GM19193 (cell line): ENCODE measurements around the gene ARHGEF11.
A peak's percentile ranks its signal among the peaks of the same experiment; 100 is the strongest.

Experiments
- POLR2A ChIP-seq: IDR thresholded peaks from 4 replicates; pipeline ENCODE4 v1.6.1; 2011; ENCODE audit not compliant: insufficient read depth, insufficient read length; ENCODE audit errors: extremely low read depth

Gene ARHGEF11, protein sequence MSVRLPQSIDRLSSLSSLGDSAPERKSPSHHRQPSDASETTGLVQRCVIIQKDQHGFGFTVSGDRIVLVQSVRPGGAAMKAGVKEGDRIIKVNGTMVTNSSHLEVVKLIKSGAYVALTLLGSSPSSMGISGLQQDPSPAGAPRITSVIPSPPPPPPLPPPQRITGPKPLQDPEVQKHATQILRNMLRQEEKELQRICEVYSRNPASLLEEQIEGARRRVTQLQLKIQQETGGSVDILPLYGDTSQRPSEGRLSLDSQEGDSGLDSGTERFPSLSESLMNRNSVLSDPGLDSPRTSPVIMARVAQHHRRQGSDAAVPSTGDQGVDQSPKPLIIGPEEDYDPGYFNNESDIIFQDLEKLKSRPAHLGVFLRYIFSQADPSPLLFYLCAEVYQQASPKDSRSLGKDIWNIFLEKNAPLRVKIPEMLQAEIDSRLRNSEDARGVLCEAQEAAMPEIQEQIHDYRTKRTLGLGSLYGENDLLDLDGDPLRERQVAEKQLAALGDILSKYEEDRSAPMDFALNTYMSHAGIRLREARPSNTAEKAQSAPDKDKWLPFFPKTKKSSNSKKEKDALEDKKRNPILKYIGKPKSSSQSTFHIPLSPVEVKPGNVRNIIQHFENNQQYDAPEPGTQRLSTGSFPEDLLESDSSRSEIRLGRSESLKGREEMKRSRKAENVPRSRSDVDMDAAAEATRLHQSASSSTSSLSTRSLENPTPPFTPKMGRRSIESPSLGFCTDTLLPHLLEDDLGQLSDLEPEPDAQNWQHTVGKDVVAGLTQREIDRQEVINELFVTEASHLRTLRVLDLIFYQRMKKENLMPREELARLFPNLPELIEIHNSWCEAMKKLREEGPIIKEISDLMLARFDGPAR (N-terminal part only)

DNA sequence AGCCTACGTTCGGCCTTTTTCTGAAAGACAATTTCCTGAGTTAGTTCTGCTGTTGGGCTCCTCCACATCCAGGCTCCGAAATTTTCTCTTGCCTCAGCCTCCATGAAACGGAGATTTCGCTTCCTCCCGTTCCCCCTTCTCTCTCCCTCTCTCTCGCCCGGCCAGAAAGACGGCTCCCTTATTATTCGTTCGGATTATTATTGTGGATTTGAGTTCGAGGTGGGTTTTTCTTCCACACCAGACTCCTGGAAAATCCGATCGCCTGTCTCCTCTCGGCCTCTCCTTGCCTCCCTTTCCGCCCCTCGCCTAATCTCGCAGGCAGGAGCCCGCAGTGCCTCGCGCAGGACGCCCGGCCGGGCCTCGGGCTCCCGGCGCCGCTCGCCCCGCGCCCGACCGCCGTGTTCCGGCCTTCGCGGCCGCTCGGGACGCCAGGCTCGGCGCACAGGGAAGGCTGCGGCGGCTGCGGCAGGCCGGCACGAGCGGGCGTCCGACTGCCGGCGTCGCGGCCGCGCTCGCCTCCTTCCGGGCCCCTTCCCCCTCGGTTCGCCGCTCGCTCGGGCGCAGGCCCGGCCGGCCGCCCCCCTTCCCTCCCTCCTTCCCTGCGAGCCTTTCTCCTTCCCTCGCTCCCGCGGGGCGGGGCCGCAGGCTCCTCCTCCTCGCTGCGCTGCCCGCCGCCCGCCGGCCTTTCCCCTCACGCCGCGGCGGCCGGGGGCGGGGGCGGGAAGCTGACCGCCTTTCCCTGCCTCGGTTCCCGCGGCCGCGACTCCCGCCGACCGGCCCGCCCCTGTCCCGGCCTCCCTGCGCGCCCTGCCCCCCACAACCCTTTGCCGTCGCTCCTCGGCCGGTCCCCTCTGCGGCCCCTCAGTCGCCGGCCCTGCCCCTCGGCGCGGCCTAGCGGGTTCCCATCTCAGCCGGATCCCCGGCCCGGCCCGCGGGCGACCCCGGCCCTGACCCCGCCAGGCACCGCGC lies at the start of gene ARHGEF11:
Gene ARHGEF11 (minus strand): TSS at position 493 of the 969 bp plus-strand sequence. CDS start 1,412 bp downstream, outside the sequence.
- peak; percentile 47 for TF ChIP-seq POLR2A

DNA sequence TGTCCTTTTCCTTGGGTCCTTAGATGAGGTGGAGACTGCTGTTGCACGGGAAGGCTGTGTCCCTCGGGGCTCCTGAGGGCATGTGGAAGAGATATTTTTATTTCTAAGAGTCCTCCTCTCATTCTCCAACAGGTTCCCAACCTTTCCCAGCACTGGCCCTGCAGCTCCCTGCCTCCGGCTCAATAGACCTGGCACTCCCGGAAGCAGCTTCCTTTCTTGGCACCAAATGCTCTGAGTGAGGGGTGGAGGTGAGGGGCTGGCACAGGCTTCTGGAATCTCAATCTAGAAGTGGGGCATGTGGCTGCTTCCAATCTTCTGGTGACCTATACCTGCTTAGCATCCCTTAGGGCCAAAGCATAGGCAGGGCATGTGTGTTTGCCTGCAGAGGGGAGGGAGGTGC lies 49.5 kb upstream of the ARHGEF11 start:
- no peak for TF ChIP-seq POLR2A

DNA sequence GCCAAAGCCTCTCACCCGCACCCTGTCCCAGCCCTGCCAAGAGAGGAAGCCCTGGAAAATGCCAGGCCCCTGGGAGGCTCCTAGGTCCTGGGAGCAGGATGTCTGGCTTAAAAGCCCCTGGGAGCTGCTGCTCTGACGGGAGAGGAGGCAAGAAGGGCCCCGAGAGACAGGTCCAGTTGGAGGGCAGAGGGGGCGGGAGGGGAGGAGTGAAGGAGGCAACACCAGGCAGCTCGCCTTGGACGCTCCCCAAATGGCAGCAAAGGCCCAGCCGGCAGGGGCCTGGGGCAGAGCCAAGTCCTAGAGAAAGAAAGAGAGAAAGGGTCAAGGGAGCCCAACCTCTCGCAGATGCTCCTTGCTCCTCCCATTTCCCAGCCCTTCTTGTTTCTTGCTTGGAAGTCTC lies 47.3 kb upstream of the ARHGEF11 start:
- TF ChIP-seq POLR2A: no peak

GRCh38 chr1:157091668-157092273 lies 46.2 kb upstream of the ARHGEF11 start:
- no peak for TF ChIP-seq POLR2A

DNA sequence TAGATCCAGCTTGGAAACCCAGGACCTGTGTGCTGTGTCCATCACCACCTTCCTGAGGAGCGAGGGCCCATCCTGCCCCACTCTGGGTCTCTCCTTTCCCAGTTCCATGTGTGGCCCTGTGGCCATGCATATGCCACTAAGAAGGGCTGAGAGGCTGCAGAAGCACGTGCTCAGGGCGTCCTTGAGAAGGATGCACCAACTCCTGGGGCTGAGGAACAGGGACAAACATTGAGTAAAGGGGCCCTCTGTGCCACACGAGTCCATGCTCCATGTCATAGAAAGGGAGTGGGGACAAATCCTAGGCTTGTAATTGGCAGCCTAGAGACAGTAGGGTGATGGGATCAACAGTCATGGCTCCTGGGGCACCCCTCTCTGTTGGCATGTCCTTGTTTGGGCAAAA lies 45.6 kb upstream of the ARHGEF11 start:
- TF ChIP-seq POLR2A: no peak

DNA sequence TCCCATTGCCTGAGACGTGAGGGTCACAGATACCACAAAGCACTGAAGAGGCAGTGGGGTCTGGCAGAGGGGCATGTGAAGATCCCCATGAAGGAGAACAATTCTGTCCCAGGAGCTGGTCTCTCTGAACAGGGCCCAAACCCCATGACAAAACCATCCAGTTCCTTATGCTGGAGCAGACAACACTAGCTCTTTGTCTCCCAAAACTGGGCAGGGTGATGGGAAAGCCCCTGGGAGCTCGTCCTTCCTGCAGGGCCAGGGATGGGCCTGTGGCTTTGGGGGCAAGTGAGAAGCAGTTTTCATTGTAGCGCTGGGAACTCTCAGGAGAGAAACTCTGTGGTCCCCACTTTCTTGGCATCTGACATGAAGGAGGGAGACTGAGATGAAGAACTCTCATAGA lies 45.2 kb upstream of the ARHGEF11 start:
- TF ChIP-seq POLR2A: no peak

DNA sequence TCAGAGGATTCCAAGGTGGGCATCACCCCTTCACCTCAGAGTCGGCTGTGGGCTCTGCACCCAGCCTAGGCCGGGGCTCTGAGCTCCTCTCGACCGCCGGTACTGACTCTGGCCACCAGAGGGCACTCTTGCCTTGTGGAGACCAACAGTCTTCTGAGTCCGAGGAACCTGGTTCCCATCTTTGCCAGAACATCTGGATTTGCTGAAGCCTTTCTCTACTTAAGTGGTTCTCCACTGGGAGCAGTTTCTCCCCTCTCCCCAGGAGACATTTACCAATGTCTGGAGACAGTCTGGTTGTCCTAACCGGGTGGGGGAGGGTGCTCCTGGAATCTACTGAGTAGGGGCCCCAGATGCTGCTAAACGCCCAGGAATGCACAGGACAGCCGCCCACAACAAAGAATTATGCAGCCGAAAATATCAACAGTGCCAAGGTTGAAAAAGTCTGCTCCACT lies 44.7 kb upstream of the ARHGEF11 start:
- no peak for TF ChIP-seq POLR2A

GRCh38 chr1:157089789-157090188 lies 44.2 kb upstream of the ARHGEF11 start:
- TF ChIP-seq POLR2A: no peak

- TF ChIP-seq POLR2A: no peak
These were observed 43.1 kb upstream of the ARHGEF11 start for GRCh38 chr1:157088607-157089006.

- TF ChIP-seq POLR2A: no peak
These were observed 41.5 kb upstream of the ARHGEF11 start for GRCh38 chr1:157087030-157087429.

DNA sequence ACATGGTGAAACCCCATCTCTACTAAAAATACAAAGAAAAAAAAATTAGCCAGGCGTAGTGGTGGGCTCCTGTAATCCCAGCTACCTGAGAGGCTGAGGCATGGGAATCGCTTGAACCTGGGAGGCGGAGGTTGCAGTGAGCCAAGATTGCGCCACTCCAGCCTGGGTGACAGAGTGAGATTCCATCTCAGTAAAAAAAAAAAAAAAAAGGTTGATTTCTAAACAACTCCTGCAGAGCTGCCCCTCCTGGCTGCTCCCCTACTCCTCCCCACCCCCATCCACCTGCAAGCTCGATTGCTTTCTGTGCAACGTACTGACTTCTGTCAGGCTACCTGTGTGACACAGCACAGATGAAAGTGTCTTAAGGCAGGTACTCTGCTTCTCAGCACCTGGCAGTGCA lies 40.8 kb upstream of the ARHGEF11 start:
- TF ChIP-seq POLR2A: no peak

- no peak for TF ChIP-seq POLR2A
These were observed 39.9 kb upstream of the ARHGEF11 start for GRCh38 chr1:157085421-157085820.

DNA sequence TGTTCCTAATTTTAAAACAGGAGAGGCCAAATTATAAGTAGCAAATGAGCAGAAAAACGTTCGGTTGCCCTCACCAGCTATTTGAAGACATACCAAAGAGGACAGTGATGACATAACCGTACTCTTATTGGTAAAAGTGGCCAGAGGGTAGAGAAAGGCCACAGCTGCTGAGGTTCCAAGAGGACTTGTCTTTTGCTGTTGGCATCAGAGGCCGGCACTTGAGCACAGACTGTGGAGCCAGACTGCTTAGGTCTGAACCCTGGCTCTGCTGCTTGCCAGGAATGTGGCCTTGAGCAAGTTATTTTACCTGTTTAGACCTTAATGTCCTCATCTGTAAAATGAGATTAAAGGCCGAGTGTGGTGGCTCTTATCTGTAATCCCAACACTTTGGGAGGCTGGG lies 39.2 kb upstream of the ARHGEF11 start:
- no peak for TF ChIP-seq POLR2A

DNA sequence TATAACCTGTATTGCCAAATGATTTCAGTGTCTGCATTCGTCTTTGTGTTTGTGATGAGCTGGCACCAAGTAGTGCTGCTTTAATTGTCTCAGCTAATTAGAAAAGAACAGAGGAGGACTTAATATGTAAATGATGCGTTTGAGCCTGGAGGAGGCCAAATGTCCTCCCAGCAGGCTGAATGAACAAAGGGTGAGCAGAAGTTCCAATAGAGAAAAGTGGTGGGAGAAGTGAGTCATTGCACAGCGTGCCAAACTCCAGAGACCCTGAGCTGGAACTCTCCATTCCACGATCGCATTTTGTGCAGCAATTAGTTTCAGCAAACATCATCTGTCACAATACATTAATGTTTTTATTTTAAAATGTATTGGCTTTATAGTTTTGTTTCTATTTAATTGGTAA lies 36.2 kb upstream of the ARHGEF11 start:
- TF ChIP-seq POLR2A: no peak
